GM12878 (cell line): ENCODE measurements around the gene DNAH11.

Experiments
- CTCF ChIP-seq, 3 experiments: IDR thresholded peaks in 2 of 3; conservative IDR thresholded peaks in 1 of 3; 2 replicates each; pipeline ENCODE4 v1.5.1; 2011; ENCODE audit warnings: low read depth in 3 of 3, low read length in 3 of 3, mild to moderate bottlenecking in 3 of 3, control low read depth in 2 of 3, moderate library complexity in 2 of 3, inconsistent platforms in 1 of 3, mixed read lengths in 1 of 3; ENCODE audit not compliant: control insufficient read depth in 2 of 3, insufficient read depth in 1 of 3; ENCODE audit errors: extremely low read depth in 1 of 3
- MAX ChIP-seq: IDR thresholded peaks from 2 replicates; pipeline ENCODE4 v1.6.1; 2012; ENCODE audit warnings: low read depth, low read length, improper control_type of control experiment
- NR2F1 ChIP-seq: fragments of 450-650 bp; conservative IDR thresholded peaks from 2 replicates; pipeline ENCODE4 v1.6.1; 2017; ENCODE audit warnings: mild to moderate bottlenecking
- POLR2A ChIP-seq: IDR thresholded peaks from 2 replicates; pipeline ENCODE4 v1.6.1; 2011; ENCODE audit warnings: low read depth, mild to moderate bottlenecking, low read length
- POLR2AphosphoS2 ChIP-seq: IDR thresholded peaks from 2 replicates; pipeline ENCODE4 v1.6.1; 2011; ENCODE audit warnings: low read depth, mild to moderate bottlenecking, low read length, improper control_type of control experiment, moderate library complexity
- POLR2AphosphoS5 ChIP-seq: IDR thresholded peaks from 2 replicates; pipeline ENCODE4 v1.6.1; 2011; ENCODE audit warnings: mild to moderate bottlenecking, low read length, inconsistent platforms
- SMC3 ChIP-seq: IDR thresholded peaks from 2 replicates; pipeline ENCODE4 v1.6.1; 2011; ENCODE audit warnings: low read length, improper control_type of control experiment, borderline replicate concordance
- SP1 ChIP-seq: IDR thresholded peaks from one replicate; pipeline ENCODE4 v1.6.1; 2011; ENCODE audit warnings: low read depth, low read length
- SUZ12 ChIP-seq: fragments of 200-600 bp; sonication (generic); IDR thresholded peaks from one replicate; pipeline ENCODE4 v1.6.1; 2018; ENCODE audit warnings: antibody characterized with exemption, mild to moderate bottlenecking; ENCODE audit not compliant: unreplicated experiment
- ZNF274 ChIP-seq: IDR thresholded peaks from one replicate; pipeline ENCODE4 v1.8.0; 2011; ENCODE audit not compliant: insufficient read length, insufficient read depth

- TF ChIP-seq POLR2AphosphoS5 (no peak), POLR2A (no peak), SMC3 (no peak), SUZ12 (no peak), POLR2AphosphoS2 (no peak), SP1 (no peak), CTCF (IDR thresholded peaks at IDR 0.05 in 2 of 3, conservative IDR thresholded peaks at IDR 0.05 in 1 of 3; ENCODE audit: control insufficient read depth in 2 of 3, extremely low read depth in 1 of 3, insufficient read depth in 1 of 3, low read depth in 3 of 3, low read length in 3 of 3) (no peak), NR2F1 (no peak), ZNF274 (no peak), MAX (no peak)
These were observed 406.2 kb downstream of the DNAH11 start for GRCh38 chr7:21948887-21949540.
